NT2/D1 (cell line): ENCODE data around the gene RCN2.

Source experiments
- YY1 ChIP-seq: IDR thresholded peaks from 2 replicates; pipeline ENCODE4 v1.6.1; 2011; ENCODE audit not compliant: insufficient read length, insufficient read depth
- ZNF274 ChIP-seq: IDR thresholded peaks from 2 replicates; pipeline ENCODE4 v1.6.1; 2011; ENCODE audit warnings: mild to moderate bottlenecking, low read depth, low read length

- TF ChIP-seq ZNF274 (no peak), YY1 (no peak)
Measured at GRCh38 chr15:76996076-76996525, 64.6 kb downstream of the RCN2 start.
